Stimulated activated CD4-positive, alpha-beta T cell treated with anti-CD3 and anti-CD28 coated beads, Interleukin-2, amount 100 ng/mL, for 4 hours (primary cell): ENCODE data around the gene COL4A2.

Experiments
- DNase-seq: peaks from one replicate; pipeline ENCODE4 v3.0.0-alpha.2; 2020; ENCODE audit warnings: low read depth

The COL4A2 gene

DNA sequence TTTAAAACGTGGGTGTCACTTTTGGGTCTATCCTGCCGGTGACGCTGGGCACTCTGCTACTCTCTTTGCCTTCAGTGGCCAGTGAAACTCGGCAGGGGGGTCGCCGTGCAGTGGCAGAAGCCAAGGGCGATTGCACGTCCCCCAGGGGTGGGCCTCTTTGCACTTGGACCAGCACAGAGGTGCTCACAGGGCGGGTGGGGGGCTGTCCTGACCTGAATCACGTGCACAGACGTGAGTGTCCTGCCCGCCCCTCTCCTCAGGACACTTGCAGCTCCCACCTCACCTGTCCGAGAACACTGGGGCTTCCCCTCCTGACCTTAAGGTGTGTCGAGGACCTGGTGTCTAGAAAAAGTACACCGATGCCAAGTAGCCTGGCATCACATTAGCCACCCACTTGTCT, 16.3 kb upstream of the COL4A2 start:
- no peak for DNase-seq

GRCh38 chr13:110291286-110291685, 15.8 kb upstream of the COL4A2 start:
- DNase-seq, result no peak

GRCh38 chr13:110293037-110293436, 14.0 kb upstream of the COL4A2 start:
- DNase-seq, result no peak

- no peak for DNase-seq
Observed at GRCh38 chr13:110293649-110294048, 13.4 kb upstream of the COL4A2 start.

DNA sequence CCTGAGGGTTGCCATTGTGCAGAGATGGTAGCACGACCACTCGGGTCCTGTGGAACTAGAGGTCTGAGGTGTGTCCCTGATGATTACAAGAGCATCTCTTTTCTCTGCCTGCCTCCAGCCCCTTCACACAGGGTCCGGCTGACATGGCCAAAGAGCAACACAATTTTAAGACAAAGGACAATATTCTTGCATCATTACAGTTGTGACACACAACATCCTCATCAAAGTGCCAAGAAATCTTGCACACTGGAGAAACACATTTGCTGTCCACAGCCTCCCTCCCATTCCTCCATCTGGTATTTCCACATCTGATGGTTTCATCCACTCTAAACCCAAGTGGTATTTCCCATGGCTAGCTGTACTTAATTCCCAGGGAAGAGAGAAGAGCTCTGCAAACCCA, 12.9 kb upstream of the COL4A2 start:
- no peak for DNase-seq

GRCh38 chr13:110294622-110295021, 12.5 kb upstream of the COL4A2 start:
- DNase-seq, result no peak

- DNase-seq, result no peak
Observed at GRCh38 chr13:110297011-110297410, 10.1 kb upstream of the COL4A2 start.

GRCh38 chr13:110297766-110298504, 9.1 kb upstream of the COL4A2 start:
- no peak for DNase-seq

- no peak for DNase-seq
Observed at GRCh38 chr13:110298505-110299282, 8.4 kb upstream of the COL4A2 start.

GRCh38 chr13:110299283-110299840, 7.7 kb upstream of the COL4A2 start:
- no peak for DNase-seq

GRCh38 chr13:110300090-110300815, 6.8 kb upstream of the COL4A2 start:
- DNase-seq, result no peak

DNA sequence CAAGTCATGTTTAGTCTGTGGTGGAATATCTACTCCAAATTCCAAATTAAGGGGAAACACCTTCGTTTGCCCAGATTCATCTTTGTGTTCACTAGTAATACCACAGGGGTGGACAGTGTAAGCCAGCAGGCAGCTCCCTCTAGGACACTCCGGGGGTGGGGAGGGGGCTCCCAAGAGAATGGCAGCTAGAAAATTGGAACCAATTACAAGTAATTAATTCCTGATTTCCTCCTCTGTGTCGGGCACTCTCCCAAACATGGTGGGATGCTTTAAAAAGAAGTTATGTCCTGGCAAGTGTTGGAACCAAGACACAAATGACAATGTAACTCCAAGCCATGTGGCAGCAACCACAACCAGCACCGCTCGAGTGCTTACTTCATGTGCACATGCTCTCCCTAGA, 6.0 kb upstream of the COL4A2 start:
- no peak for DNase-seq

GRCh38 chr13:110301606-110302553, 5.2 kb upstream of the COL4A2 start:
- DNase-seq, result no peak

DNA sequence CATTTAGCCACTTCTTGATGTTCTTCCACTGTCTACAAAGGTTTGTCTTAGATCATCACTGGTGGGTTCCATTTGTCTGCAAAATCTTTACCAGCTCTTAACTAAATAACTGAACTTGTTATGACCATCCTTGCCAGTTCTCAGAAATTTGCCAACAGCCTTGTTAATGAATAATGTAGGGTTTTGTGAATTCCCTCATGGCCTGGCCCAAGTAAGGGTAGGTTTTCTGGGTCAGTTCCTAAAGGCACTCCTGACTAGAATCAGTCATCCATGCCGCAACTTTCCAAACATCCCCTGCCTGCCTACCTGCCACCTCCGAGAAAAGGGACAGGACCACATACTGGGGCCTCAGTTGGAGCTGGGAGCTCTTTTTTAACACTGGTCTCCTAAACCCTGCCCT, 4.1 kb upstream of the COL4A2 start:
- DNase-seq, result no peak

GRCh38 chr13:110303644-110304043, 3.4 kb upstream of the COL4A2 start:
- no peak for DNase-seq

- no peak for DNase-seq
Observed at GRCh38 chr13:110304256-110304655, 2.8 kb upstream of the COL4A2 start.

- DNase-seq, result no peak
Observed at GRCh38 chr13:110305001-110305400, 2.1 kb upstream of the COL4A2 start.

DNA sequence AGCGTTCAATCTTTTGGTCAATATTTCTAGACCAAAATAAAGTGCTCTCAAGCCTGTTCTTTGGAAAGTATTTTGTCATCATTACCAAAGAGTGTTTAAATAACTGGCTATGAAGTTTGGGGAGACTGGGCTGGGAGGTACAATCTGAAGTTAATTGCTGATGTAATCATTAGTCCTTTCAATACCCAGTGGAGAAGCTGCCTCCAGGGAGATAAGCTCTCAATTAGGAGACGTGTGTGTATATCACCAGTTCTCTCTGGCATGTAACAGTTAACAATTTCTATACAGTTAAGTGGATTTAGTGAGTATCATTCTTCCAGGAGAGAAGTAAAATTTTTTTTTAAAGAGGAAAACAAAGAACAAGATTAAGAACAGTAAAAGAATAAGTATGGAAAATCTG, 1.5 kb upstream of the COL4A2 start:
- no peak for DNase-seq

DNA sequence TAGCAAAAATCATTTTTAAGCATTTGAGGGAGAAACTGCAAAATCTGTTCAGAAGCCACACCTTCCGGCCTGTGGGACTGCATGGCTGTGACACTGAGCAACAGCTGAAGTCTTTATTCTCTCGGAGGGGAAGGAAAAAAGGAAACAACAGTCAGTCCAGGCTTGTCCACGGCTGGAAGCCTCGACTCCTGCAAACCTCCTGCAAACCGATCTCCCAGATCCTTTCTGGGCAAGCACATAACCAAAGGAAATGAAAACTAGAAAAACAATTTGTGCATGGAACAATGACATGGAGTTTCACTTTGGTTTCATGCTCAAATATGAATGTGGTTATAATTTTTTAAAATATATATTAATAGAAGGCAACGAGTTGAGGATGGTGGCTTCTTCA, 1.1 kb upstream of the COL4A2 start:
- DNase-seq, result no peak

GRCh38 chr13:110306340-110306959, 634 bp upstream of the COL4A2 start:
- no peak for DNase-seq
